Breast epithelium (tissue), 3 donors: ENCODE results near the gene NFASC.

ENCODE experiments used
- CTCF ChIP-seq, 3 donors: fragments of 450-650 bp; IDR thresholded peaks; one replicate each; pipeline ENCODE4 v1.5.1; 2016 to 2017; ENCODE audit warnings: antibody characterized with exemption in 3 of 3, mild to moderate bottlenecking in 3 of 3, moderate library complexity in 3 of 3
- POLR2AphosphoS5 ChIP-seq, 3 donors: sonication (generic); formaldehyde crosslinking; IDR thresholded peaks; one replicate each; pipeline ENCODE4 v1.6.1; 2017; ENCODE audit warnings: antibody characterized with exemption in 3 of 3

GRCh38 chr1:204961765-204962419 lies 91.2 kb downstream of the NFASC start:
- TF ChIP-seq CTCF (IDR thresholded peaks at IDR 0.05), result no peak
- TF ChIP-seq POLR2AphosphoS5 (IDR thresholded peaks at IDR 0.05), result no peak
